Cerebellar nuclear complex (tissue), 1 donor: Measurements from ENCODE around the gene FOXP1.

Experiments used
- DNase-seq, 2 experiments: peaks; one replicate each; lab custom pipeline; 2025; lab: John Stamatoyannopoulos, UW

FOXP1 gene

DNA sequence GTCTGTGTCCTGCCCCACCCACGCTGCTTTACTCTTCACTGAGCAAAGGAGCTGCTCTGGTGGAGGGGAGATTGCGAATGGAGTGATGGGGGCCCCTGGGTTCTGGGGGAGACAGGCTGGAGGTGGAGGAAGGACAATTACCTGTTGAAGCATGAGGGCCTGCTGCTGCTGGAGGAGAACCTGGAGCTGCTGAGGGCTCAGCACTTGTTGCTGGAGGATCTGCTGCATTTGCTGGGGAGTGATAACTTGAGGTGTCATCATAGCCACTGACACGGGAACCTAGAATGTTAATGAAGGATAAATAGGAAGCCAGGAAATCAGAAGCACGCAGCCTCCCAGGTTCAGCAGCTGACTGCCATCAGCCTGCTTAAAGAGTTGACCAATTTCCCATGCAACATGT lies 530.0 kb downstream of the FOXP1 start:
- no peak for DNase-seq

DNA sequence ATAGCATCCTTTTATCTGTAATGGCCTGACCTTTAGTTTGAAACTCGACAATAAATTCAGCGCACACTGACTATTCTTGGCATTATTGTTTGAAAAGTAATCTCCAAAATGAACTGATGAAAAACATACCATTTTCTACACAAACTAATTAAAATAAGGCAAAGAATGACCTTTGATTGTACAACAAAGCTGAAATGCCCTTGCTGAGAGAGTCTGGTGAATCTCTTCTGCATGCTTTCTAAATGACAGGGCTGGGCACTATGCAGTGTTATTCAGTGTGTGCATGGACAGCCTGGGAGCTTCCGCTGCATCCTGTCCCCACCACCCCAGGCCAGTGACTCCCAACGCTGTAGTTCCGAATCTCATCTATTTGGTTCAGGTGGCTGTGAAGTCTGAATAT lies 530.8 kb downstream of the FOXP1 start:
- no peak for DNase-seq

DNA sequence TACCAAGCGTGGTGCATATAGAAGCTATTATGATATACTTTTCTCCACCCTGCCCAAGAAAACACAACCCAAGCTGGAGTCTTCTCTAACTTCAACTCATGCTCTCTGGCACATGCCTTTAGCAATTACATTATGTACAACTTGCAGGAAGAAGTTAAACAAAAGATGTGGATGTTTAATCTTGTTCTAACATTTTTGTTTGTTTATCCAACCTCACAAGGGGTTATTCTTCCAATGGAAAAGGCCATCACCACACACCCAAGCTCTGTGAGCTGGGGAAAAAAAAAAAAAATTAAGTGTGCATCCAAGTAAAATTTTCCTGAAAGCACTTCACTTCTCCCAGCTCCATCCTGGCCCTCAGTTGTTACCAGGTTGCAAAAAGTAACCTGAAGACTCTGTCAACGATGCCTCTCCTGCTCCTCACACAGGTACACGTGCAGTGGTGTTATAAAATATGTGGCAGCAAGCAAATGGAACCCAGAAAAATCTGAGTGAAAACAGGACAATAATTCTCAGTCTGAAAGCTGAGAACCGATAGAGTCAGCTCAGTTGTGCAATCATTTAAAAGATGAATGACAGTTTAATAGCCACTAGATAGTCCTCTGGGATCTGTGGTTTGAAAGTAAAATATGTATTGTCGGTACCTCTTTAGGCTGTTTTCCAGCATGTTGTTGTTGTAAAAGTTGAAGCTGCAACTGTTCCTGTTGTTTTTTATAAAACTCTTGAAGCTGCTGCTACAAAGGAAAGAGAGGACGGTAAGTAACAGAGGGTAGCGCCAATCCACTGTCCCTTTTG lies 531.4 kb downstream of the FOXP1 start:
- DNase-seq: no peak

DNA sequence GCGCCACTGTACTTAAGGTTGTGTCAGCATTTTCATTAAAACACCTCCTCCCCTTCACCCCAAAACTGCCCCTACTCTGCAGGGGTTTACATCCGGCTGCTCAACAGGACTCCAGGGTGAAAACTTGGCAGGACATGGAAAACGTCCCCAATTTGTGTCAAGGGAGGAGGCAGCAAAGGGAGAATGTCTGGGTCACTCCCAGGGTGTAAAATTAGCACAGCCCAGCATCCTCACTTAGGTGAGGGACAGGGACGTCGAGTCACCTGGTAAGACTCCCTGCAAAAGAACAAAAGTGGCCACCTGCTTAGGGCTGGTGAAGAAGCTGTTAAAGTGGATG lies 532.3 kb downstream of the FOXP1 start:
- DNase-seq: no peak

DNA sequence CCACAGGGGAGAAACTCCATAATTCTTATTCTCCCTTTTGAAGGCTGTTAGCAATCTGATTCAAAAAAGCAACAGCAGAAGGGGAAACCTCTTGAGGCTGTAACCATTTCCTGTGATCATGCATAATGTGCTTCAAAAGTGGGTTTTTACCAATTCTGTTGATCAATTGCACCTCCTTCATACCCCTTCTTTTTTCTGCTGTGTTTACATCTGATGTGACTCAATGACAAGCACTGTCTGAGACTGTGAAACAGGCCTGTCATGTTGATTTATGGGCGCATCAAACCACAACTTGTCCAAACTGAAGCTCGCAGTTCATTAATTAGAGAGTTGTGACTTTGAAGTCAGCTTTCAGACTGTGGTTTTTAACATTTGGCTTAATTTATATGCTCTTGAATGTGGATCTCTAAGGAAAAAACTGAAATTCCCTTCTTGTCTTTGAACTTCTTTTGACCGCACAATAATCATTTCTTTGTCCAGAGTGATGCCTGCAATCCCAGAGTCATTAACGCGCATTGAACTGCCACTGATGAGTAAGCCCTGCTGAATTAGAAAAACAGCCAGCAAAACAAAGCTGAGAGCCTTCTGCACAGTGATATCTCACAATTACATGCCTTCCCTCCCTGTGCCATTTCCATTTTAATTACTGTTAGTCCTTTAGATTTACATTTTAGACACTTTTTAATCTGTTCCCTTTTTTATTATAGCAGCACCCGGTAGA lies 532.8 kb downstream of the FOXP1 start:
- DNase-seq: no peak

DNA sequence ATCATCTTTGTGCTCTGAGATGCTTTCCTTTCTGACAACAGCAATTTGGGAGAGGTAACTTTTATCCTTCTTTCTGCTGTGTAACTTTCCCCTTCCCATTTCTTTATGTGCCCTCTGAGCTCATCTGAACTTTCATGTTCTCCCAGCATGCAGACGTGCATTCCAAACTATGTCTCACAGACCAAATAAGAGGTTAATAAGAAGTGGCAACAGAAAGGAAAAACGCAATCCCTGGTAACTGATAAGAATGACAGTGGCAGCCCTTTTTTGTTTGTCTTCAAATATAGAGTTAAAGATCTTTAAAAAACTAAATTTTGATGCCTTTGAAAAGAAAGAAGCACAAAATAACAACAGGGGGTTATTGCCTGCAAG lies 533.4 kb downstream of the FOXP1 start:
- DNase-seq: no peak

DNA sequence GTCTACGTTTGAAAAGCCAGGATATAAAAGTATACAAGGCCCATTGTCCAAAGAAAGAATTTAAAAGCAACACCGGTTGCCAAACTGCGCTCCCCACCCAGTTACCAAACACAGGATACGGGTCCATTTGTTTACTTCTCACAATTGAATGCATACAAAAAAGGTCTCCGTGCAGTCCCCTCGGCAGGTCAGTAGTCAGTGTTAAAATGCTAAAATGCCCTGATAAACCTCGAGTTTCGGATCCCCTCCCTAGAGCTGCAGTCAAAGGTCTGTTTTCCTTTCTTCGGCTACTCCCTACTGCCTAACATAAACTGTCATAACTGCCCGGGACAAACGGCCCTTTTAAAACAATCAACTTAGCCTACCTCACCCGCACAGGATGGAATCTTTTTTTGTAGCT lies 534.6 kb downstream of the FOXP1 start:
- no peak for DNase-seq

DNA sequence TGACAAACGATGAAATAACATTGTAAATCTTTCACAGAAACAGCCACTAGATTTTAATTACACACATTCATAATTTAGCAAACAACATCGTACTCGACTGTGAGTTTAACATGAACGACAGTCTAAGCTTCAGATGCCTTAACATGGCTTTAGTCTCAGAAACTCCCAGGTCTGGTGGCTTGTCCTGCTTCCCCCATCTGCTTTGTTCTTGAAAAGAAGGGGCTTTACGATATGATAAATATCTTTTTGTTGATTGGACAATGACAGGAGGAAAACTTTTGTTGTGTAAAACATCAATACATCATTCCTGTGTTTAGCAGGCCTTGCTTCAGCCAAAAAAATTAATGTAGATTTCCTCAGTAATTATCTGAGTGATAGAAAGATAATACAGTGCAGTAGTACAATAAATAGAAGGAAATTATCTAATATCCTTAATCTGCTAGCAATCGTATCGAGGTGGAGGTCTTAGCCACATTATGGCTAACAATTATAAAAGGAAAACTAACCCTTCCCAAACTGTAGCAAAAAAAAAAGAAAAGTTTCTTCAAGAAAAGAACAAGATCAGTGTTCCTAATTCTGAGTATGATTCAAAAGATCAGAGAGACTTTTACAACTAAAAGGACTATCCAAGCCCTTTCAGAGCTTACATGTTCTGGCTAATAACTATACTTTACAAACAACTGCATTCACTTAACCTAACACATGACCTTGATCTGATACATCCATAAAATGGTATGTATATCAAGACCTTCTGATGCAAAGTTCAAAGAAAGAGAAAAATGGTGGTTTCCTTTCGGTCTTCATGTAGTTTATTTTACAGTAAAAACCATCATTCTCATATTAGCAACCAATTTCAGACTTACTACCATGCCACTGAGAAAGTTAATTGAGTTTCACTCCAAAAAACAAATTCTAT lies 535.7 kb downstream of the FOXP1 start:
- no peak for DNase-seq

DNA sequence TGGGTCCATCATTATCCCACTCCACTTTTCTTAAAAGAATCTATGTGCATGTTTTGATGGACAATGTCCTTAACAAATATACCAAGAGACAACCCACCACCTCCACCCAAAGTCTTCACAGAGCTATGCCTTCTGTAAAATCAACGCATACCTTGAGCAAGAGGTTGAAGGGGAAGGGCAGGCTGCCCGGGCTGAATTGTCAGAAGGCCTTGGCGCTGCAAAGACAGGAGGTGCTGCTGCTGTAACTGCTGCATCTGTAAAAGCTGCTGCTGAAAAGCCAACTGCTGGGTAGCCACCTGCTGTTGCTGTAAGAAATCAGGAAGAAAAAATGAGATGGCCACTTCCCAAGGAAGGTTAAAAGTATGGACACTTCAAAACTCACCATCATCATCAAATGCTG lies 536.7 kb downstream of the FOXP1 start:
- DNase-seq: no peak

DNA sequence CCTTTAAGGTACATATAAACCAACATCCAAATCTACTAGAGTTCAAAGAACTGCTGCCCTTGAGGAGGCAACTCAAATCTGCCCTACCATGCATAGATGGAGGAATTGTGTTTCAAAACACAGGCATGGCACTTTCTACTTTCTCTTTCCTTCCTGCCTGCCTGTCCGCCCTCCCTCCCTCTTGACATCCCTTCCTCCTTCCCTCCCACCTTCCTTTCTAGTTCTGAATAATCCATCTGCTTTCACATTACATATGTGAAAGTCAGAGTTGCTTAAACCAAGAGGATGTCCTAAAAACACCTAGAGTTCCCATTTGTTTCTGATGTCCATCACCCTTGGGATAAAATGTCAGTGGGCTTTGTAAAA lies 537.6 kb downstream of the FOXP1 start:
- no peak for DNase-seq

DNA sequence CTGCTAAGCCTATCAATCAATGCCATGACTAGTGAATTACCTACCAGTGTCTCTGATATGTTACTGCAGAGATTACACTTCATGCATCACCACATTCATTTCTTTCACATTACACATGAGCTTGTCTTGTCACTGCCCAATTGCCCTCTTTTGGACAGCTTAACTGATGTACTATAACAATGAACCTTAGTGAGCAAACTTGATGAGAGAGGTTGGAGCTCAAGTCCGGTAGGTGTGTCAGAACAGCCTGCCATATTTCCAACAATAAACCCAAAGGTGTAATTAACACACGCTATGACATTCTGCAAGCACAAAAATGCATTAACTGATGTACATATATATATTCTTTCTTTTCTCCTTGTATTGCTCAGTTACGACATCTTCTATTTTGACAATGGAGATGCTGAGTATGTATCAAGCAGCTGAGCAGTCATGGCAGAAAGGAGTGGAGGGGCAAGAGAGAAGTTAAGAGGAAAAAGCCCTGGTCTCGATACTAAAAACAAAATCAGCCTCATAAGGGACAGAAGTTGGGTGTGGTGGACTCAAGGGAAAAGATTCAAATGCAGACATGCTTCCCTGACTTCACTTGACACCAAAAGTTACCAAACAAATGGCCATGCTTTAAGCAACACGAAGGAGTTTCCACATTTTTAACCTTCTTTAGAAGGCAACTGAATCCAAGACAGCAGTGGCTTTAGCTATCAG lies 538.2 kb downstream of the FOXP1 start:
- DNase-seq: no peak

DNA sequence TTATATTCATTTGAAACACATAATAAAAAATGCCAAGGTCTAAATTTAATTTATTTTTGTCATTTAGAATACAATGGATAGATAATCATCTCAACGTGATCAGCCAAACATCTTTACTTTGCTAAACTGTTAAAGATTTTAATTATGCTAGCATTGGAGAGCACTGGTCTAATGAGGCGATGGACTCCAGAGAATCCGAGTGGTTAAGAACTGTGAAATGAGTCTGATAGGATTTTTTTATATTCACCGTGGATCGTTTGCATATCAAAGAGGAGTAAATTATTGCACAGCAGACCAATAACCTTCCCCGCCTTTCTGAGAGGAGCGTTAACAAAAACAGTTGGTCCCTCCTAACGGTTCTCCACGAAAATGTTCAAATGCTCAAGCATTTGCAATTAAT lies 540.8 kb downstream of the FOXP1 start:
- DNase-seq: no peak

DNA sequence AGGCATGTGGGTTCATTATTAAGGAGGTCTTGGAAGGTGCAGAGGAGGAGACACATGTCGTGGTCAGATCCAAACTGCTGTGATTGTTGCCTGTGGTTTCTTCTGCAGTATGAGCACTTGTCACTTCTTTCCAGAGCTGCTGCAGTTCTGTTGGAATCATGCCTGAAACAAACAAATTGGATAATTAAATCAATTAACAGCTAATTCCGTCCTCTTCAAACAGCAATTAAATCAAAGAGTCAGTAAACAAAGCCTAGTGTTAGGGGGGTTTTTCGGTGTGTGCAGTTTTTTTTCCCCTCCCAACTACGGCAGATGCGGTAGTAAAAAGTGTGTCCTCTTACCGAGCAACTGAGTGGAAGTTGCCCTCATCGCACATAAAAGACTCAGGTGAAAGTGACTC lies 542.2 kb downstream of the FOXP1 start:
- DNase-seq: no peak

DNA sequence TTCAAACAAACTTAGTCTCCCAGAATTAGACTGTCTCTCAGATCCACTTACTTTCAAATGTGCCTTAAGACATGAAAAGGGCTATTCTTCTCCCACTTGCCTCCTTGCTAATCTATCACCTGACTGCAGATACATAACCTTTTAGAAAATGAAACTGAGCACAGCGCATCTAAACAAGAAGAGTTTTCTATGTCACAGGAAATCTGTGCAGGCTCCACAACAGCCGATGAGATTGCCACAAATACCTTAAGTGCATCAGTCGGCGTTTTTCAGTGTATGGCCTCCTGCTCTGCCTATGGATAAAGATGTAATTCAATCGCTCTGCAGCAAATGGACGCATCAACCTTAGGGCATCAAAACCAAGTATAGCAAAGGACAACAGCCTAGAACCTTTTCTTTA lies 544.2 kb downstream of the FOXP1 start:
- no peak for DNase-seq

DNA sequence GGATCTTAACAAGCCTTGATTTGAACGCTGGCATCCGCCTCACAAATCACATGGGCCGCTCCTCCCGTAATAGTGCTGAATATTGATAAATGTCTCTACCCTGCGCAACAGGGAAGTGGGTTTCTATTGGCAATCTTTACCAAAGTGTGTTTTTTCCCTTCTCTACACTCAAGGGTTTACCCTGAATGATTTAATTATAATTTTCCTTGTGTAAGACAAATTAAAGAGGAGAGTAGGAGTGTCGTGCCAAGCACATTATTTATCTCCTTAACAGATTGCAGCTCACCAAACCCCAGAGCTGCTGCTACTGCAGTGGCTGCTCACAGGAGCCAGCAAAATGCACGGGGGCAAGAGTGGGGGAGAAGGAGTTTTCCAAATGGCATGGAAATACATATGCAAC lies 545.8 kb downstream of the FOXP1 start:
- no peak for DNase-seq

DNA sequence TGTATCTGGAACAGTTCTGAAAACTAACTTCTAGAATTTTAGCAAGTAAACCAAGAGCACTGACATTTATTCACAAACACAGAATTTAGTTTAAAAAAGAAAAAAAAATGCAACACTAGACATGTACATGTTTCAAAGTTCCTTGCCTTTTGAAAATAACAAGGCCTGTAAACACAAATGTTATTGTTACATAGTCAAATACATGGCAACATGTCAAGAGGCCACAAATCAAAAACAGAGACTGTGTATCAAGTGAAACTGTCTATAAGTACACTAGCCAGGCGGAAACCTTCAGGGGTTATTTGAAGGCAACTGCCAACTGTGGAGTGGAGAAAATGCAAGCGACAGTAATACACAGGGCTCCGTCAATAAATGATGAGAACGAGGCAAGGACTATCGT lies 547.6 kb downstream of the FOXP1 start:
- DNase-seq: no peak

DNA sequence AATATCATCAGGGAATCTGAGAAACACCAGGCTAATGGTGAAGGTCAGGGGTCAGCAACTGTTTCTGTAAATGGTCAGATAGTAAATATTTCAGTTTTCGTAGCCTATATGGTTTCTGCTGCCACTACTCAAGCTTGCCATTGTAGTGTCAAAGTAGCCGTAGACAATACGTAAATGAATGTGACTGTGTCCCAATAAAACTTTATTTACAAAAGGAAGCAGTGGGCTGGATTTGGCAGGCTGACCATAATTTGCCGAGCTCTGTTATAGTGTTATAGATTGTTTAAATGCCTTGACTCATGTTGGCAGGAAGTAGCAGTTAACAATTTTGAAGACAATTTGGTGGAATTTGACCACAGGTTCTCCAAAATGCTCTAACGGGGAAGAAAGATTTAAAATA lies 548.2 kb downstream of the FOXP1 start:
- DNase-seq: no peak

DNA sequence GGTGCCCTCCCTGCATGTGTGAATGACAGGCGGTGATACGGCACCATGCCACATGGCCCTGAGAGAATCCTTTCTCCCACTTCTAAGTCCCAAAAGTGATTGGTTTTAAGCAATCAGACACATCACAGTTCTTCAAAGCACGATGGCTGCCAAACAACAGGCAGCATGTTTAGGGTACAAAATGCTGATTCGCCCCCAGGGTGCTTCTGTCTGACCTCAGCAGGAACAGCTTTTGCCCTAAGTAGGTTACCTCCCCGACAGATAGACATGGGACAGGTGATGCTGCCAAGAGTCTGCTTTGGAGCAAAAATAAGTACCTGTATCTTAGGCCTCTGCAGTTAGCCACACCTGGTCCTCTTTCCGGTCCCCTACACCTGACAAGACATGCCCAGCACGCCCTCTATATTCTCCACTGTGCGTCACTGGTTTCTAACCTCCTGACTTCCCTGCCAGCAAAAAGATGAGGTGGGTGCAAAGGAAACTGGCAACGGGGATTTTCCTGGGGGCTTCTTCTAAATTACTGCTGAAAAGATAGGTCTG lies 549.8 kb downstream of the FOXP1 start:
- DNase-seq: no peak

DNA sequence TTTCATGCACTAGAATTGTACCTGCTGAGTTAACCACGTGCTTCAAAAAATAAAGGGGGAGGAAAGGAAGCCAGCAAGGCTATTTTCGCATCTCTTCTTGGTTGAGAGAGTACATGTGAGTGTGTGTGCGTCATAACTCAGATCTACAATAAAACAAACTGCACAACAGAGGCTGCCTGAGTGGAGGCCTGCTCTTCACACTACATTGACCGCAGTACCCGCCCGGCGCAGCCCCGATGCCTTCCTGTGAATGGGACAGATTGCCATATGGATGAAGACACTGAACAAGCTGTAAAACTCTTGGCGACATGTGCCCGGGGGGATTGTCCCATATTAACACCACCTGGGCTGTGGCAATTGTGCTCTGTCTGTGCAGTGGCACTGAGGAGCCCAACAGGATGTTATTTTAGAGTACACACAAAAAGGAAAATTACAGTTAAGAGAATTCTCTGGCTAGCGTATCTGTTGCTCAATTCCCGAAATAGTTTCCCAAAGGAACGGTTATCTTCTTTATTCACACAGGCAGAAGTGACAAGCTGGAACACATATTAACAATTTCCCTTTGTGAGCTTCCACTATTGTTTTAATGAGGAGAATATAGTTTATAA lies 551.5 kb downstream of the FOXP1 start:
- no peak for DNase-seq

DNA sequence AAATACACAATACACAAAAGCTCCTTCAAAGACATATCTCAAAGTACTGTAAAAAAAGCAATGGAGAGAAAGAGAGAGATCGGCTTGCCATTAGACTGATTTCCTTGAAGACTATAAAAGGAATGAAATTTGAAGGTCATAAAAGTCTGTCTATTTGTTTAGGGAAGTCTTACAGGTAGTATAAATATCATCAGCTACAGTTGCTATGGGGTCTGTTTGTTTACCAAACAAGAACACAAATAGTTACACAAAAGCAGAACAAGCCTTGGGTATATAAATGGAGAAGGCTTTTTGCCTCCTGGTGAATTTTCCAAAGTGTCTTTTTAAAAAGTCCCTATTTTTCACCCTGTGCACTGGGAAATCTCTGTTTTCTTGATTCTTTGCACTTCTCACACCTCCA lies 552.3 kb downstream of the FOXP1 start:
- DNase-seq: no peak

DNA sequence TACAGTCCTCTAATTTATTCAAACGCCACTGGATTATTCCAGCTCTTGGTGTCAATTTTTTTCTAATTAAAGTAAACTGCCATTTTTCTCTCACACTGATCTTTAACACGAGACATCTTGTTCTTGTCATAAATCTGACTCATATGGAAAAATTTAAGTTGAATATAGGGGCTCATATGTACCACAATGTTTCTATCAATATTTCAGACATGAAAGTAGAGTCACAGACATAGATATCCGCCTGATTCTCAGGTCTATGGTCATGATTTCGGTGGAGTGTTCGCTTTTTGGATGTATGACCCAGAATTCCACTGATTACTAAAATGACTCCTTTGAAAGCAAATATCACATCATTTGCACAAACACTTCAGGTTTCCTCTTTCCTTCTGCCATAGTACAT lies 552.8 kb downstream of the FOXP1 start:
- no peak for DNase-seq

DNA sequence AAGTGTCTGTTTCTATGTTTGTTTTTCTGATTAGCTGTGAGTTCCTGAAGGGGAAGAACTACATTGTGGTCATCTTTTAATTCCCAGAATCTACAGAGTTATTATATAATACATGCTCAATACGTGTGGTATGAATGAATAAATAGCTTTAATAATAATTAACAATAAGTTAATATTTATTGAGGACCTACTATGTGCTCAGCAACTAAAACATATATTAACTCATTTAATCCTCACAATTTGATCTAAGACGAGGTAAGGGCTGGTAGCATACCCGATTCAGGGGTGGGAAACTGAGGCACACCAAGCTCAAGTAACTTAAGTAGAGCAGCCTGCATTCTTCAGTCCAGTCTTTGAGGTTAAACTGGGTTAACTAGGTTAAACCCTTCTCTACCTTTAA lies 553.8 kb downstream of the FOXP1 start:
- DNase-seq: no peak
